NB4 (cell line): ENCODE results near the gene SUSD5.

Source experiments
- CTCF ChIP-seq: IDR thresholded peaks from one replicate; pipeline ENCODE4 v1.5.1; 2012; ENCODE audit warnings: low read depth, low read length
- POLR2A ChIP-seq: IDR thresholded peaks from 2 replicates; pipeline ENCODE4 v1.6.1; 2011; ENCODE audit warnings: mild to moderate bottlenecking; ENCODE audit not compliant: insufficient read length; ENCODE audit errors: extremely low read depth

GRCh38 chr3:33153782-33154181 lies 64.8 kb downstream of the SUSD5 start:
- TF ChIP-seq POLR2A = no peak
- no peak for TF ChIP-seq CTCF
